GM18519 (cell line): Measurements from ENCODE around the gene GOLGA1.
A peak's percentile ranks its signal among the peaks of the same experiment; 100 is the strongest.
"Not testable (repeated sequence)": the region's sequence is repeated elsewhere in the genome, so short reads cannot be mapped to it uniquely, and the experiment has no call there.

Experiments
- ATAC-seq: cut with Tn5 transposase; IDR thresholded peaks from one replicate; pipeline ENCODE4 v1.9.1; 2021; ENCODE audit warnings: mild to moderate bottlenecking, moderate library complexity; ENCODE audit not compliant: unreplicated experiment, low FRiP score

The GOLGA1 gene, protein sequence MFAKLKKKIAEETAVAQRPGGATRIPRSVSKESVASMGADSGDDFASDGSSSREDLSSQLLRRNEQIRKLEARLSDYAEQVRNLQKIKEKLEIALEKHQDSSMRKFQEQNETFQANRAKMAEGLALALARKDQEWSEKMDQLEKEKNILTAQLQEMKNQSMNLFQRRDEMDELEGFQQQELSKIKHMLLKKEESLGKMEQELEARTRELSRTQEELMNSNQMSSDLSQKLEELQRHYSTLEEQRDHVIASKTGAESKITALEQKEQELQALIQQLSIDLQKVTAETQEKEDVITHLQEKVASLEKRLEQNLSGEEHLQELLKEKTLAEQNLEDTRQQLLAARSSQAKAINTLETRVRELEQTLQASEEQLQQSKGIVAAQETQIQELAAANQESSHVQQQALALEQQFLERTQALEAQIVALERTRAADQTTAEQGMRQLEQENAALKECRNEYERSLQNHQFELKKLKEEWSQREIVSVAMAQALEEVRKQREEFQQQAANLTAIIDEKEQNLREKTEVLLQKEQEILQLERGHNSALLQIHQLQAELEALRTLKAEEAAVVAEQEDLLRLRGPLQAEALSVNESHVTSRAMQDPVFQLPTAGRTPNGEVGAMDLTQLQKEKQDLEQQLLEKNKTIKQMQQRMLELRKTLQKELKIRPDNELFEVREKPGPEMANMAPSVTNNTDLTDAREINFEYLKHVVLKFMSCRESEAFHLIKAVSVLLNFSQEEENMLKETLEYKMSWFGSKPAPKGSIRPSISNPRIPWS

GRCh38 chr9:124940894-124941678 lies at the start of gene GOLGA1:
TSS of gene GOLGA1 (minus strand) at chr9:124941083. CDS start at chr9:124938711, 2,372 bp downstream.
- peak; percentile 79 for ATAC-seq

DNA sequence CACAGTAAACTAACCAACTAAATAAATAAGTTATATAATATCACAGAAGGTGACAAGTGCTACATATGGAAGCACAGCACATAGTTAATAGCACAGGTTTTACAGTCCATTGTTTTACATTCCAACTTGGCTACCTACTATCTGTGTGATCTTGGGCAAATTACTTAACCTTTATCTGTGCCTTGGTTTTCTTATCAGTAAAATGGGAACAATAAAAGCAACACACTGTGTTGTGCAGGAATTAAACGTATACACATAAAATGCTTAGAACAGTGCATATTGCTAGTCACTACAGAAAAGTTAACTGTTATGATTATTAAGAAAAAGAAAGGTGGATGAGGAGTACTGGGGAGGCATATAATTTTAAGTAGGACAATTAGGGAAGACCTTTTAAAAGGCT lies 42.8 kb upstream of the GOLGA1 start:
- ATAC-seq, result no peak

DNA sequence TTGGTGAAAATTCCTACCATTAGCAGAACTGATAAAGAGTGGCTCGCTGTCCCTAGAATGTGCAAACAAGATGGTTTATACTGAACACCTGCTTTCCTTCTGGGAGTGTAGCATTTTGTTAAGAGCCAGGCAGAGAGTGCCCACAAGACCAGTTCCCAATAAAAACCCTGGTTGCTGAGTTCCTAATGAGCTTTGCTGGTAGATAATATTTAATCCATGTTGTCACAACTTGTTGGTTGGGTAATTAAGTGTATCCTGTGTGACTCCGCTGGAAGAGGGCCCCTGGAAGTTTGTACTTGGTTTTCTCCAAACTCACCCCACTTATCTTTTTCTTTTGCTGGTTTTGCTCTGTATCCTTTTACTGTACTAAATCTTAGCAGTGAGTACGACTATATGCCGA lies 39.5 kb upstream of the GOLGA1 start:
- ATAC-seq, result no peak

- ATAC-seq, result no peak
These were observed 34.2 kb upstream of the GOLGA1 start for GRCh38 chr9:124975131-124975530.

GRCh38 chr9:124973807-124974206 lies 32.9 kb upstream of the GOLGA1 start:
- no peak for ATAC-seq

DNA sequence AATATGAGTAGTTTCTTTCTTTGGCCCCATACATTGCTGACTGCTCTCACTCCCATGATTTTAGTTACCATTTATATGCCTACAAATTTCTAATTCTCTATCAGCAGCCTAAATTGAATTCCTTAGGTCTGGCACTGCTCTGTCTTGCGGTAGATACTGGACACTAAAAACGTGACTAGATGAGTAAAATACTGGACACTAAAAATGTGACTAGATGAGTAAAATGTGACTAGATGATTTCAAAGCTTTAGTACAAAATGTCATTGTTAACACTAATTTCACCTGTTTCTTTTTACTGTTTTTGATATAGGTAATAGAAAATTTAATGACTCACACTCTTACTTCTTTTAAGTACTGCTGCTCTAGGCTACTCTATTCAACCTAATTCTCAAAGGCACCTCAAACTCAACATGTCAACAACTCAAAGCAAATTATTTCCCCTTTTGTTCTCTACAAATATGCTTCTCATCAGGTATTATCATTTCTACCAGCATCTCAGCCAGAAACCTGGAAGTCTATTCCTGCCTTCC lies 31.4 kb upstream of the GOLGA1 start:
- ATAC-seq, result no peak

GRCh38 chr9:124969401-124969800 lies 28.5 kb upstream of the GOLGA1 start:
- ATAC-seq, result no peak

DNA sequence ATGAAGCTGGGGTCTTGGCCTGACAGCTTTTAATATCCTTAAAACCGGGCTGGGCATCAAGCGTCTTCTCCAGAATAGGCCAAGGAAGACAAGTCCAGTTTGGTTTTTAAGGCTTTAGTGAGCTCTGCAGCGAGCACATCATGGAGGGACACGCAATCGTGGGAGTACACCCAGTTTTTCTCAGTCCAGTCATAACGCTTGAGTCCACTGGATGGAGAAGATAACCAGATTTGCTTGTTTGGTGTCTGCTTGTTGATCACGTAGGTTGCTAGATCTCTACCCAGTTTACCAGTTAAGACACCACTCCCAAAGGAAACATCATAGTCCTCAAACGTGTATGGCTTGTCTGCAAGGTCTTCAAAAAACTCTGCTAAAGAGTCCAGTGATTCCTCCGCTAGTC lies 27.4 kb upstream of the GOLGA1 start:
- ATAC-seq, result no peak

- not testable (repeated sequence) for ATAC-seq
These were observed 25.1 kb upstream of the GOLGA1 start for GRCh38 chr9:124965775-124966568.

- ATAC-seq, result no peak
These were observed 23.7 kb upstream of the GOLGA1 start for GRCh38 chr9:124964604-124965003.

GRCh38 chr9:124964056-124964455 lies 23.2 kb upstream of the GOLGA1 start:
- ATAC-seq, result no peak

GRCh38 chr9:124960409-124960752 lies 19.5 kb upstream of the GOLGA1 start:
- no peak for ATAC-seq

GRCh38 chr9:124959671-124960408 lies 19.0 kb upstream of the GOLGA1 start:
- not testable (repeated sequence) for ATAC-seq

GRCh38 chr9:124954255-124954654 lies 13.4 kb upstream of the GOLGA1 start:
- no peak for ATAC-seq

DNA sequence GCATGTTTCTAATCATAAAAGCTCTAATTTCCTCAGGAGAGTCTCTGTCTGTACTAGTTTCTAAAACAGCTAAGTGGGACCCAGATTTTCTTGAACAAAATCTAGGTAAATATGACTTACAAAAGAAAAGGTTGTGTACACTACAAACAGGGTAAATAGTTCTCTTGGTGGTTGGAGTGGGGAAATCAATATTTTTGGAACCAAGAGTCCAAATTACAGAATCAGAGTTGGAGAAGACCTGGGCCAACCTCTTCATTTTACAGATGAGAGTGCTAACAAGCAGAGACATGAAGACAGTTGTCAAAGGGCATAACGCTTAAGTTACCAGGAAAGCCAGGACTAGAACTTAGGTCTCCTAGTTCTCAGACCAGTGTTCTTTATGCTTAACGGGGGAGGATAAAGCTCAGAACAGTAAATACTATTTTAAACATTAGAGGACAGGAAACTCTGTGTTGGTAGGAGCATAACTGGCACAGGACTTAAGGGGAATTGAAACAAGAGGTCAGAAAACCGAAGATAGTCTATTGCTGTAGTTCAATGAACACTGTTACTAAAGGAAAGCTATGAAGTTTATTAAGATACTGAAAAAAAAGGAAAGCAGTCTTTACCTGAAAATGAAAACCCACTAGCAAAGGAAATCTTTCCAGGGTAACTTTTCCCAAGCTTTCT lies 9.3 kb upstream of the GOLGA1 start:
- ATAC-seq, result no peak

DNA sequence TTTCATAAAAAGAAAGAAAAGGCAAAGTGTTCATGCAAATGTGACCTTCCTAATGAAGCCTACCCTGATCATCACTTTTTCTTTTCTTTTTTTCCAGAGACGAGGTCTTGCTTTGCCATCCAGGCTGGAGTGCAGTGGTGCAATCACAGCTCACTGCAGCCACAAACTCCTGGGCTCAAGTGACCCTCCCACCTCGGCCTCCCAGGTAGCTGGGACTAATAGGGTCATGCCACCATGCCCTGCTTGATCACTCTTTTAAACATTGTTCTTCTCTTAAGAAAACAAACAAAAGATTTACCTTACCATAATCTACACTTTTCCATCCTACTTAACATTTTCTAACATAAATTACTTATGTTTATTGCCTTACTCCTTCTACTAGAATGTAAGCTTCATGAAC lies 8.5 kb upstream of the GOLGA1 start:
- no peak for ATAC-seq

DNA sequence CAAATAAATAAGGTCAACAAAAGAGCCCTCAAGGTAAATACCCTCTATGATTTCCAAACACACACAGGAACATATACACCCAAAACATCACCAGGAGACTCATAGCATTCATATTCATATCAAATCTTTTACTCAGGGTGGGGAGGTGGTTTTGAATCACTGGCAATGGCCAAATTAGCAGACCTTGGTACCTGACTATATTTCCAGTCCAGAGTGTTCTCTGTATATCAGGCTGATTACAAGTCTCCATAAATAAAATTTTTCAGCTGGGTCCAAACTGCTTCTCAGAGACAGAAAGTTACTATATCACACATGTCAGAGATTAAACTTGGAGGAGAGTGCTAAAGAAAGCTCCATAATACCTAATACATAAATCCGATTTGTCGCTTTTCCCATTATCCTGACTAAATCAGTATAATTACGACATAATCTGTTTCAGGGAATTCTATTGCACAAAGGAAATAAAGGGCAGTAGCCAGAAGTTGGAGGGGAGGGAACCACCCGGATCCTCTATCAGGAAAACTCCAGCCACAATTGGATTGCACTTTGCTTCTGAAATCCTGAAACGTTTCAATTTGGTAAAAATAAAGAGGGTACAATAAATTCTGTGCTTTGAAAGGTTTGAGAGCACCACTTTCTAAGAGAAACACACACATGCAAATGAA lies 7.0 kb upstream of the GOLGA1 start:
- no peak for ATAC-seq

- no peak for ATAC-seq
These were observed 5.3 kb upstream of the GOLGA1 start for GRCh38 chr9:124946167-124946566.
